IMR-90 (cell line): Measurements from ENCODE around the gene VPS35L. TPM values are rescaled to one million over a fixed set of nuclear protein-coding genes. Genes with fewer than 3 reads are reported as not detected.

Experiments used
- ATAC-seq: fragments of 200-7000 bp; cut with Tn5 transposase; 2 replicates; pipeline ENCODE4 v1.9.1; 2020; ENCODE audit warnings: low read depth, mild to moderate bottlenecking, moderate library complexity
- BruUV-seq: library from RNA; stranded (reverse); fragments of 400-500 nt; replicated peaks from 2 replicates; lab custom pipeline; 2021; lab: Mats Ljungman, UMichigan
- CTCF ChIA-PET: fragments of 300-600 bp; formaldehyde crosslinking; extraction: SDS; loops from one replicate; lab custom pipeline; 2021; ENCODE audit warnings: antibody characterized with exemption; lab: Yijun Ruan, JAX
- POLR2A ChIA-PET: fragments of 300-600 bp; sonication (Branson Sonifier 250); formaldehyde crosslinking; loops from one replicate; lab custom pipeline; 2022; ENCODE audit warnings: antibody characterized with exemption; ENCODE audit not compliant: unreplicated experiment; lab: Charles Lee
- DNase-seq: peaks from one replicate; pipeline ENCODE4 v3.0.0; 2013
- H2AFZ ChIP-seq: replicated peaks from 2 replicates; pipeline ENCODE3; 2013; ENCODE audit warnings: low read length, mild to moderate bottlenecking; ENCODE audit not compliant: poor library complexity
- H2AK5ac ChIP-seq: 2 replicates; pipeline ENCODE4 v1.6.1; 2013; ENCODE audit warnings: low read depth, low read length, inconsistent platforms
- H2AK9ac ChIP-seq: replicated peaks from 2 replicates; pipeline ENCODE3; 2013; ENCODE audit warnings: mild to moderate bottlenecking, low read depth, low read length, moderate library complexity; ENCODE audit not compliant: poor library complexity
- H2BK120ac ChIP-seq: 2 replicates; pipeline ENCODE4 v1.6.1; 2013; ENCODE audit warnings: low read depth, low read length, inconsistent platforms
- H2BK15ac ChIP-seq: 3 replicates; pipeline ENCODE4 v1.6.1; 2013; ENCODE audit warnings: low read depth, low read length, inconsistent platforms
- H2BK20ac ChIP-seq: 2 replicates; pipeline ENCODE4 v1.6.1; 2013; ENCODE audit warnings: low read depth, mild to moderate bottlenecking, inconsistent platforms, low read length, moderate library complexity
- H2BK5ac ChIP-seq: 2 replicates; pipeline ENCODE4 v1.6.1; 2013; ENCODE audit warnings: mild to moderate bottlenecking, low read depth, low read length, inconsistent platforms; ENCODE audit not compliant: poor library complexity, severe bottlenecking
- H3K14ac ChIP-seq: replicated peaks from 2 replicates; pipeline ENCODE4 v1.6.1; 2013; ENCODE audit warnings: low read depth, low read length, inconsistent platforms
- H3K18ac ChIP-seq: 2 replicates; pipeline ENCODE4 v1.6.1; 2013; ENCODE audit warnings: low read depth, low read length, control low read depth
- H3K23ac ChIP-seq: 2 replicates; pipeline ENCODE4 v1.6.1; 2013; ENCODE audit warnings: low read depth, low read length, inconsistent platforms
- H3K27ac ChIP-seq: 2 replicates; pipeline ENCODE4 v1.5.1; 2013; ENCODE audit warnings: mild to moderate bottlenecking, control low read depth, low read length; ENCODE audit not compliant: insufficient read depth
- H3K27me3 ChIP-seq: 2 replicates; pipeline ENCODE4 v1.6.1; 2013; ENCODE audit warnings: low read length; ENCODE audit not compliant: control insufficient read depth, insufficient read depth
- H3K36me3 ChIP-seq: 2 replicates; pipeline ENCODE4 v1.6.1; 2013; ENCODE audit warnings: low read length, mixed read lengths; ENCODE audit not compliant: control insufficient read depth, insufficient read depth
- H3K4ac ChIP-seq: 2 replicates; pipeline ENCODE4 v1.6.1; 2013; ENCODE audit warnings: low read depth, low read length, inconsistent platforms
- H3K4me1 ChIP-seq: 2 replicates; pipeline ENCODE4 v1.6.1; 2013; ENCODE audit warnings: low read length, mixed read lengths; ENCODE audit not compliant: control insufficient read depth, insufficient read depth
- H3K4me2 ChIP-seq: 2 replicates; pipeline ENCODE4 v1.6.1; 2013; ENCODE audit warnings: low read depth, mild to moderate bottlenecking, control low read depth, low read length, moderate library complexity
- H3K4me3 ChIP-seq: 2 replicates; pipeline ENCODE4 v1.5.1; 2013; ENCODE audit warnings: low read depth, mild to moderate bottlenecking, control low read depth, low read length, moderate library complexity; ENCODE audit not compliant: insufficient read depth
- H3K56ac ChIP-seq: 2 replicates; pipeline ENCODE4 v1.6.1; 2013; ENCODE audit warnings: low read length, inconsistent platforms; ENCODE audit not compliant: insufficient read depth; ENCODE audit errors: extremely low read depth
- H3K79me1 ChIP-seq, 2 experiments: 2 replicates each; pipeline ENCODE4 v1.6.1; 2013; ENCODE audit warnings: low read length in 2 of 2, inconsistent platforms in 1 of 2, low read depth in 1 of 2
- H3K9ac ChIP-seq: 2 replicates; pipeline ENCODE4 v1.6.1; 2013; ENCODE audit warnings: low read depth, low read length, control low read depth
- H3K9me1 ChIP-seq: 2 replicates; pipeline ENCODE4 v1.6.1; 2013; ENCODE audit warnings: low read length, inconsistent platforms; ENCODE audit not compliant: insufficient read depth
- H3K9me3 ChIP-seq: 2 replicates; pipeline ENCODE4 v1.6.1; 2013; ENCODE audit warnings: low read length; ENCODE audit not compliant: control insufficient read depth, insufficient read depth
- H4K20me1 ChIP-seq: 2 replicates; pipeline ENCODE4 v1.6.1; 2013; ENCODE audit warnings: low read length, inconsistent platforms; ENCODE audit not compliant: insufficient read depth
- H4K5ac ChIP-seq: 2 replicates; pipeline ENCODE4 v1.6.1; 2013; ENCODE audit warnings: mild to moderate bottlenecking, low read depth, low read length, control low read depth
- H4K8ac ChIP-seq, 2 experiments: 2 replicates each; pipeline ENCODE4 v1.6.1; 2013; ENCODE audit warnings: low read depth in 2 of 2, low read length in 2 of 2, control low read depth in 1 of 2, inconsistent platforms in 1 of 2
- H4K91ac ChIP-seq: 2 replicates; pipeline ENCODE4 v1.6.1; 2013; ENCODE audit warnings: low read depth, low read length, inconsistent platforms; ENCODE audit not compliant: insufficient read depth
- BHLHE40 ChIP-seq: fragments of 150-350 bp; IDR thresholded peaks from 2 replicates; pipeline ENCODE4 v1.6.1; 2016; ENCODE audit warnings: mild to moderate bottlenecking, low read depth, low read length
- CEBPB ChIP-seq: IDR thresholded peaks from 2 replicates; pipeline ENCODE4 v1.6.1; 2012; ENCODE audit warnings: low read depth, low read length, improper control_type of control experiment
- CHD1 ChIP-seq: IDR thresholded peaks from 2 replicates; pipeline ENCODE4 v1.6.1; 2012; ENCODE audit warnings: low read depth, low read length, improper control_type of control experiment
- CTCF ChIP-seq: conservative IDR thresholded peaks from 2 replicates; pipeline ENCODE4 v1.5.1; 2012; ENCODE audit warnings: mild to moderate bottlenecking, low read depth, low read length, improper control_type of control experiment
- ELK1 ChIP-seq: fragments of 150-350 bp; IDR thresholded peaks from 2 replicates; pipeline ENCODE4 v1.6.1; 2016; ENCODE audit warnings: low read depth, mild to moderate bottlenecking, low read length, moderate library complexity, borderline replicate concordance
- FOS ChIP-seq: fragments of 150-350 bp; IDR thresholded peaks from 2 replicates; pipeline ENCODE4 v1.6.1; 2016; ENCODE audit warnings: low read depth, low read length
- MAFK ChIP-seq: IDR thresholded peaks from 2 replicates; pipeline ENCODE4 v1.6.1; 2012; ENCODE audit warnings: low read depth, low read length, improper control_type of control experiment
- MAZ ChIP-seq: IDR thresholded peaks from 2 replicates; pipeline ENCODE4 v1.6.1; 2012; ENCODE audit warnings: low read depth, mild to moderate bottlenecking, low read length, improper control_type of control experiment, moderate library complexity, borderline replicate concordance
- MXI1 ChIP-seq: IDR thresholded peaks from 2 replicates; pipeline ENCODE4 v1.6.1; 2012; ENCODE audit warnings: low read depth, mild to moderate bottlenecking, low read length, moderate library complexity, borderline replicate concordance
- NFE2L2 ChIP-seq: fragments of 150-350 bp; IDR thresholded peaks from 2 replicates; pipeline ENCODE4 v1.6.1; 2016; ENCODE audit warnings: low read depth, mild to moderate bottlenecking, low read length
- POLR2A ChIP-seq: IDR thresholded peaks from 2 replicates; pipeline ENCODE4 v1.6.1; 2012; ENCODE audit warnings: mild to moderate bottlenecking, low read depth, low read length
- RAD21 ChIP-seq: IDR thresholded peaks from 2 replicates; pipeline ENCODE4 v1.6.1; 2012; ENCODE audit warnings: low read length, improper control_type of control experiment
- RCOR1 ChIP-seq: IDR thresholded peaks from 2 replicates; pipeline ENCODE4 v1.6.1; 2012; ENCODE audit warnings: mild to moderate bottlenecking, low read length, improper control_type of control experiment; ENCODE audit not compliant: insufficient replicate concordance
- RFX5 ChIP-seq: IDR thresholded peaks from 2 replicates; pipeline ENCODE4 v1.8.0; 2012; ENCODE audit warnings: low read depth, mild to moderate bottlenecking, low read length, moderate library complexity
- SMC3 ChIP-seq: fragments of 150-350 bp; IDR thresholded peaks from 2 replicates; pipeline ENCODE4 v1.6.1; 2016; ENCODE audit warnings: low read depth, mild to moderate bottlenecking, antibody characterized with exemption, low read length, moderate library complexity
- USF2 ChIP-seq: fragments of 150-350 bp; IDR thresholded peaks from 2 replicates; pipeline ENCODE4 v1.6.1; 2017; ENCODE audit warnings: mild to moderate bottlenecking, antibody characterized with exemption, low read length, low read depth
- WGBS, 2 experiments: methylation state at CpG; one replicate each; pipeline versions ENCODE4 v1.1.5 to v1.1.7; 2013; ENCODE audit warnings: missing lambda C conversion rate in 2 of 2; ENCODE audit not compliant: insufficient read length in 1 of 2; ENCODE audit errors: extremely low coverage in 2 of 2; 5-methylcytosine and 5-hydroxymethylcytosine counted together
- dilution Hi-C: fragments of 300-500 bp; cut with HindIII; formaldehyde crosslinking; loops from one replicate; pipeline ENCODE4 v1.14.3; 2018; ENCODE audit warnings: low sequenced_read_pairs; ENCODE audit not compliant: unreplicated experiment
- in situ Hi-C: fragments of 300-500 bp; cut with MboI; formaldehyde crosslinking; loops from 3 replicates; pipeline ENCODE4 v1.14.3; 2019; ENCODE audit warnings: low sequenced_read_pairs, inconsistent platforms, mixed read lengths
- intact Hi-C: fragments of 100-400 bp; cut with micrococcal nuclease; formaldehyde crosslinking; loops from 2 replicates; pipeline ENCODE4 v1.10.0; 2022
- polyA plus RNA-seq, 3 experiments: library from polyadenylated mRNA; depleted of rRNA; stranded (reverse); fragments of >200 nt; gene quantifications; 2 replicates each; pipeline ENCODE4 v1.2.3, GENCODE V29; 2012; ENCODE audit warnings: low replicate concordance in 1 of 3
- total RNA-seq: library from RNA; depleted of rRNA; stranded (reverse); fragments of >200 nt; gene quantifications from 2 replicates; pipeline ENCODE4 v1.2.3, GENCODE V29; 2012

VPS35L gene
- total and polyA plus RNA-seq, 2 of the 4 experiments (the other 2 are of a cell fraction) = 28.0 to 40.1 TPM

- Histone ChIP-seq H3K27me3 (no peaks in the 10 kb centered on the region), H3K79me1 (peaks cover 6 to 34% of the 10 kb centered on the region in 2 experiments), H3K56ac (no peak overlapping the region), H2AK5ac (no peak overlapping the region), H3K9me1 (no peaks in the 10 kb centered on the region), H2AFZ (no peak overlapping the region), H3K27ac (no peak overlapping the region), H2BK15ac (no peak overlapping the region), H2BK120ac (no peak overlapping the region), H3K4me1 (no peaks in the 10 kb centered on the region), H4K20me1 (no peaks in the 10 kb centered on the region), H3K4me2 (no peak overlapping the region), H2BK20ac (no peak overlapping the region), H3K14ac (no peak overlapping the region), H4K91ac (no peak overlapping the region), H2AK9ac (no peak overlapping the region), H3K4me3 (no peak overlapping the region), H4K8ac (no peak overlapping the region), H3K9me3 (peaks cover 8% of the 10 kb centered on the region), H3K18ac (no peak overlapping the region), H3K4ac (no peak overlapping the region), H3K36me3 (peaks cover 20% of the 10 kb centered on the region), H2BK5ac (no peak overlapping the region), H3K9ac (no peak overlapping the region), H3K23ac (no peak overlapping the region), H4K5ac (no peak overlapping the region)
- ATAC-seq (no peak), DNase-seq (no peak)
- in situ Hi-C loops (no loop called here), dilution Hi-C loops (no loop called here), intact Hi-C loops (no loop called here)
- WGBS, 2 experiments = no CpG with 5 or more reads among the region's 4 CpGs
- TF ChIP-seq CTCF = no peak
- TF ChIP-seq USF2 = no peak
- no peak for TF ChIP-seq SMC3
- no peak for TF ChIP-seq CHD1
- no peak for TF ChIP-seq RFX5
- TF ChIP-seq FOS = no peak
- no peak for TF ChIP-seq CEBPB
- no peak for TF ChIP-seq RAD21
- TF ChIP-seq BHLHE40 = no peak
- no peak for TF ChIP-seq RCOR1
- TF ChIP-seq MAZ = no peak
- TF ChIP-seq MAFK = no peak
- TF ChIP-seq NFE2L2 = no peak
- TF ChIP-seq POLR2A = no peak
- no peak for TF ChIP-seq MXI1
- TF ChIP-seq ELK1 = no peak
- ChIA-PET POLR2A (no interaction called here), CTCF (interaction anchor here (1.7 kb wide), 1 partner anchor 20 kb away, joined by 5 read pairs; no protein-coding TSS in a partner anchor)
- BruUV-seq = no TSS peak
Measured at GRCh38 chr16:19563377-19563776, 7.9 kb downstream of the VPS35L start.
